Peyer's patch (tissue), 4 donors: Measurements from ENCODE around the gene POSTN.
A peak's percentile ranks its signal among the peaks of the same experiment; 100 is the strongest.

Experiments
- CTCF ChIP-seq, 6 experiments: fragments of 450-650 bp in 4 of 6; fragments of 200-600 bp in 2 of 6; sonication (generic) in 1 of 6; IDR thresholded peaks; one replicate each; pipeline ENCODE4 v1.5.1; 2017 to 2019; ENCODE audit warnings: antibody characterized with exemption in 6 of 6, mild to moderate bottlenecking in 3 of 6, moderate library complexity in 1 of 6
- POLR2A ChIP-seq, 2 donors: fragments of 450-650 bp; IDR thresholded peaks; one replicate each; pipeline ENCODE4 v1.5.1; 2017; ENCODE audit warnings: antibody characterized with exemption in 2 of 2, mild to moderate bottlenecking in 2 of 2, moderate library complexity in 2 of 2

DNA sequence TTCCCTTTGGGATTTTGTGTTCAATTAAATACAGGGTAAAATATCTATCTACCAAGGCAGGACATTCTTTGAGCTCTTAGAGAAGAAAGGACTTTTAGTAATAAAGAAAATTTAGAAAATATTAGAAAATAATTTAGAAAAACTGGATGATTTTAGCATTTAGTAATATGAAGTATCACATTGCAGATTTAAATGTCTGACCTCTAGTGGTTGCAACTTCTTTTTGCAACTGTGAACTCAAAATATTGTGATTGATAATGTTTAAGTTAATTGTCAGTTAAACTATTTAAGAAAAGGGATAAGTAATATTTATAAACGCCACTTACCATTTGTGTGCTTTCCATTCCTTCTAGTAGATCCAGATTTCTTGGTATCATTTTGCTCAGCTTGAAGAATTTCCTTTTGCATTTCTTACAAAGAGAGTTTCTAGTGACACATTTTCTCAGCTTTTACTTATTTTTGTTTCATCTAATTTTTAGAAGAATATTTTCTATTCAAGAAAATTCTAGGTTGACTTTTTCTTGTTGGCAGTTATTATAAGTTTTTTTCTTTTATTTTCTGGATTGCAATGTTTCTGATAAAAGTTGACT lies 10.3 kb upstream of the POSTN start:
- TF ChIP-seq CTCF (IDR thresholded peaks at IDR 0.05) = peak in 2 of 6 experiments; percentile 9 to 17
- TF ChIP-seq POLR2A (IDR thresholded peaks at IDR 0.05) = no peak
